Lower leg skin (tissue), 4 donors: ENCODE data around the gene PKP4. TPM values are rescaled to one million over a fixed set of nuclear protein-coding genes. Genes with fewer than 3 reads are reported as not detected.

Source experiments
- DNase-seq, 2 donors: peaks; one replicate each; pipeline ENCODE4 v3.0.0-alpha.2; 2019; ENCODE audit warnings: low spot score in 2 of 2
- H3K4me3 ChIP-seq: fragments of 200-600 bp; sonication (generic); 2 replicates; pipeline ENCODE4 v1.5.1; 2017; ENCODE audit warnings: mild to moderate bottlenecking, low read depth; ENCODE audit not compliant: poor library complexity, severe bottlenecking
- CTCF ChIP-seq, 3 donors: fragments of 450-650 bp; IDR thresholded peaks; one replicate each; pipeline ENCODE4 v1.5.1; 2016; ENCODE audit warnings: antibody characterized with exemption in 3 of 3, mild to moderate bottlenecking in 3 of 3, moderate library complexity in 2 of 3
- POLR2A ChIP-seq, 2 donors: fragments of 450-650 bp; IDR thresholded peaks; one replicate each; pipeline ENCODE4 v1.6.1; 2016 to 2017; ENCODE audit warnings: antibody characterized with exemption in 2 of 2, mild to moderate bottlenecking in 1 of 2, moderate library complexity in 1 of 2
- WGBS, 2 donors: methylation state at CpG; one replicate each; pipeline ENCODE4 v1.1.5; 2018; 5-methylcytosine and 5-hydroxymethylcytosine counted together
- intact Hi-C: fragments of 100-400 bp; cut with DNase I; formaldehyde crosslinking; loops from one replicate; pipeline ENCODE4 v1.15.0; 2023; ENCODE audit warnings: low total_unique reads
- total RNA-seq, 4 donors: library from RNA; depleted of rRNA; stranded (reverse); fragments of >200 nt; gene quantifications; one replicate each; pipeline ENCODE4 v1.1.0, GENCODE V29; 2016

The PKP4 gene
- total RNA-seq, 4 donors from 2014 or later: 28.0 to 71.0 (median 43.6) TPM

DNA sequence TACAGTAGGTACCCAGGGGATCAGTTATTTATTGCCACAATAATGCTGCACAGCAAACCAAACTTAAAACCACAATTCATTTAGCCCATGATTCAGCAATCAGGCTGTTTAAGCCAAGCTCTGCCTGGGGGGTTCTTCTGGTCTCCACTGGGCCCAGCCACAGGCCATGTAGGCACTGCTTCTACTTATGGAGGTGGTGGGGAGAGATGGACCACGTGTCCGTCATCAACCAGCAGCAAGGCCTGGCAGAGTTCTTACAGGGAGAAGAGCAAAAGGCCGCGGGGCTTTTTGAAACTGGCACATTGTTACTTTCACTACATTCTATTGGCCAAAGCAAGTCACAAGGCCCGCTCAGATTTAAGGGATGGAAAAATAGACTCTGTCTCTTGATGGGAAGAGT lies 262.1 kb downstream of the PKP4 start:
- 95 to 96% methylated on average over 5 of the region's 5 CpGs for WGBS, 2 donors
- no peak overlapping the region for H3K4me3 ChIP-seq
- no peak for TF ChIP-seq CTCF (IDR thresholded peaks at IDR 0.05)
- DNase-seq: peak; percentile 6 to 40
- intact Hi-C loops: no loop called here

- no peak overlapping the region for H3K4me3 ChIP-seq
- intact Hi-C loops: no loop called here
- 80 to 84% methylated on average over 5 of the region's 5 CpGs for WGBS, 2 donors
- TF ChIP-seq POLR2A (IDR thresholded peaks at IDR 0.05) (no peak), CTCF (IDR thresholded peaks at IDR 0.05) (no peak)
- DNase-seq: no peak
Observed at GRCh38 chr2:158719403-158719802, 262.7 kb downstream of the PKP4 start.

- TF ChIP-seq POLR2A (IDR thresholded peaks at IDR 0.05): no peak
- TF ChIP-seq CTCF (IDR thresholded peaks at IDR 0.05): no peak
- peak in 1 of 2 donors; percentile 62 for DNase-seq
- 67 to 79% methylated on average over 9 of the region's 9 CpGs for WGBS, 2 donors
- intact Hi-C loops: no loop called here
- no peak overlapping the region for H3K4me3 ChIP-seq
Observed at GRCh38 chr2:158722266-158723105, 265.7 kb downstream of the PKP4 start.

GRCh38 chr2:158723181-158723838 lies 266.6 kb downstream of the PKP4 start:
- TF ChIP-seq CTCF (IDR thresholded peaks at IDR 0.05) (no peak), POLR2A (IDR thresholded peaks at IDR 0.05) (no peak)
- 44 to 51% methylated on average over 8 of the region's 8 CpGs for WGBS, 2 donors
- DNase-seq: peak in 1 of 2 donors; percentile 72

GRCh38 chr2:158723921-158724802 lies 267.4 kb downstream of the PKP4 start:
- WGBS, 2 donors: 51 to 52% methylated on average over 12 of the region's 12 CpGs
- intact Hi-C loops: no loop called here
- DNase-seq: peak in 1 of 2 donors; percentile 83
- TF ChIP-seq CTCF (IDR thresholded peaks at IDR 0.05): no peak
- H3K4me3 ChIP-seq: no peak overlapping the region

More at GRCh38 chr2:158723181-158723838, 266.6 kb downstream of the PKP4 start:
- intact Hi-C loops: no loop called here
- H3K4me3 ChIP-seq: no peak overlapping the region
